Upper lobe of right lung (tissue), 1 donor: ENCODE measurements around the gene KATNB1. TPM values are rescaled to one million over a fixed set of nuclear protein-coding genes. Genes with fewer than 3 reads are reported as not detected.

Experiments used
- ATAC-seq: fragments of 200-7000 bp; cut with Tn5 transposase; one replicate; pipeline ENCODE4 v1.9.1; 2020; ENCODE audit warnings: mild to moderate bottlenecking, moderate library complexity
- DNase-seq: peaks from one replicate; pipeline ENCODE4 v3.0.0-alpha.2; 2020
- H3K27ac ChIP-seq: fragments of 200-600 bp; one replicate; pipeline ENCODE4 v1.8.0; 2022
- H3K27me3 ChIP-seq: fragments of 200-600 bp; one replicate; pipeline ENCODE4 v1.8.0; 2022; ENCODE audit warnings: mild to moderate bottlenecking
- H3K36me3 ChIP-seq: fragments of 200-600 bp; one replicate; pipeline ENCODE4 v1.8.0; 2022
- H3K4me1 ChIP-seq: fragments of 200-600 bp; one replicate; pipeline ENCODE4 v1.8.0; 2022
- H3K4me3 ChIP-seq: fragments of 200-600 bp; one replicate; pipeline ENCODE4 v1.8.0; 2022; ENCODE audit warnings: mild to moderate bottlenecking
- H3K9me3 ChIP-seq: fragments of 200-600 bp; one replicate; pipeline ENCODE4 v1.8.0; 2022
- CTCF ChIP-seq: fragments of 200-600 bp; IDR thresholded peaks from one replicate; pipeline ENCODE4 v1.8.0; 2022; ENCODE audit warnings: antibody characterized with exemption
- intact Hi-C: fragments of 100-400 bp; cut with DNase I; formaldehyde crosslinking; loops from one replicate; pipeline ENCODE4 v1.11.0; 2022
- total RNA-seq: library from RNA; stranded (reverse); fragmentation: NEBNext Ultra II Directional; extraction: Animal tissue kit (Norgen Biotek cat#: 25700); gene quantifications from one replicate; pipeline ENCODE4 v1.2.1, GENCODE V29; 2021
- donor health status: DM: no; HTN: yes; CAD: no; lungs with severe emphysema.

Gene KATNB1
- total RNA-seq, 1 donor from 2014 or later: 16.6 TPM

GRCh38 chr16:57752203-57752580, 16.6 kb downstream of the KATNB1 start:
- intact Hi-C loops: no loop called here
- H3K4me3 ChIP-seq: no peak overlapping the region
- TF ChIP-seq CTCF: no peak
- no peaks in the 10 kb centered on the region for H3K9me3 ChIP-seq
- DNase-seq (no peak), ATAC-seq (no peak)
- H3K27me3 ChIP-seq: no peaks in the 10 kb centered on the region
- peaks cover 19% of the 10 kb centered on the region for H3K36me3 ChIP-seq
- no peak overlapping the region for H3K27ac ChIP-seq
- H3K4me1 ChIP-seq: no peaks in the 10 kb centered on the region

GRCh38 chr16:57752581-57753447, 17.2 kb downstream of the KATNB1 start:
- intact Hi-C loops: no loop called here
- ATAC-seq (no peak), DNase-seq (no peak)
- H3K4me1 ChIP-seq: peaks cover 6% of the 10 kb centered on the region
- no peak overlapping the region for H3K27ac ChIP-seq
- no peaks in the 10 kb centered on the region for H3K27me3 ChIP-seq
- H3K9me3 ChIP-seq: no peaks in the 10 kb centered on the region
- H3K36me3 ChIP-seq: peaks cover 18% of the 10 kb centered on the region
- no peak for TF ChIP-seq CTCF
- H3K4me3 ChIP-seq: no peak overlapping the region

GRCh38 chr16:57753448-57754353, 18.1 kb downstream of the KATNB1 start:
- intact Hi-C loops: no loop called here

GRCh38 chr16:57754354-57755060, 18.9 kb downstream of the KATNB1 start:
- peaks cover 8% of the 10 kb centered on the region for H3K4me1 ChIP-seq
- DNase-seq: no peak
- H3K36me3 ChIP-seq: peaks cover 23% of the 10 kb centered on the region
- no peak for TF ChIP-seq CTCF
- H3K4me3 ChIP-seq: no peak overlapping the region
- intact Hi-C loops: loop anchor here (5.0 kb wide), 1 partner anchor 108 kb away; no protein-coding TSS in a partner anchor
- H3K9me3 ChIP-seq: no peaks in the 10 kb centered on the region
- H3K27me3 ChIP-seq: no peaks in the 10 kb centered on the region
- ATAC-seq: no peak
- H3K27ac ChIP-seq: no peak overlapping the region

More at GRCh38 chr16:57753448-57754353, 18.1 kb downstream of the KATNB1 start:
- Histone ChIP-seq H3K27me3 (no peaks in the 10 kb centered on the region), H3K4me1 (peaks cover 8% of the 10 kb centered on the region), H3K36me3 (peaks cover 23% of the 10 kb centered on the region), H3K4me3 (no peak overlapping the region), H3K9me3 (no peaks in the 10 kb centered on the region), H3K27ac (no peak overlapping the region)
- TF ChIP-seq CTCF: no peak
- no peak for ATAC-seq
- DNase-seq: no peak

GRCh38 chr16:57755061-57755684, 19.6 kb downstream of the KATNB1 start:
- ATAC-seq: no peak
- no peak for DNase-seq
- intact Hi-C loops: loop anchor here (5.0 kb wide), 1 partner anchor 107 kb away; no protein-coding TSS in a partner anchor
- peaks cover 8% of the 10 kb centered on the region for H3K4me1 ChIP-seq
- H3K27ac ChIP-seq: no peak overlapping the region
- peaks cover 27% of the 10 kb centered on the region for H3K36me3 ChIP-seq
- no peaks in the 10 kb centered on the region for H3K9me3 ChIP-seq
- no peak overlapping the region for H3K4me3 ChIP-seq
- no peak for TF ChIP-seq CTCF
- H3K27me3 ChIP-seq: no peaks in the 10 kb centered on the region
